ENCODE data around the gene ADORA2A. TPM values are rescaled to one million over a fixed set of nuclear protein-coding genes. Genes with fewer than 3 reads are reported as not detected.
A peak's percentile ranks its signal among the peaks of the same experiment; 100 is the strongest.

Gene ADORA2A
- polyA plus RNA-seq, 1 donor, result 10.9 TPM

GRCh38 chr22:24403346-24403745 lies 24.1 kb upstream of the ADORA2A start:
- peaks cover 10% of the 10 kb centered on the region for H3K4me1 ChIP-seq (ENCODE audit: control insufficient read depth, insufficient read depth, low read length)

GRCh38 chr22:24404561-24405275 lies 22.7 kb upstream of the ADORA2A start:
- peaks cover 10% of the 10 kb centered on the region for H3K4me1 ChIP-seq (ENCODE audit: control insufficient read depth, insufficient read depth, low read length)
- no peak for DNase-seq
- WGBS (ENCODE audit: insufficient coverage, low lambda C conversion rate), result no CpG with 5 or more reads among the region's 9 CpGs
- no peak overlapping the region for H3K27ac ChIP-seq (ENCODE audit: low read length)
- no peaks in the 10 kb centered on the region for H3K9me3 ChIP-seq (ENCODE audit: control insufficient read depth, low read depth, low read length)
- peaks cover 44% of the 10 kb centered on the region for H3K36me3 ChIP-seq (ENCODE audit: control insufficient read depth, insufficient read depth, low read length)
- H3K27me3 ChIP-seq (ENCODE audit: control insufficient read depth, insufficient read depth, low read length), result no peaks in the 10 kb centered on the region
- no peak overlapping the region for H3K4me3 ChIP-seq (ENCODE audit: low read length)

More at GRCh38 chr22:24403346-24403745, 24.1 kb upstream of the ADORA2A start:
- Histone ChIP-seq H3K27me3 (ENCODE audit: control insufficient read depth, insufficient read depth, low read length) (no peaks in the 10 kb centered on the region), H3K4me3 (ENCODE audit: low read length) (no peak overlapping the region), H3K9me3 (ENCODE audit: control insufficient read depth, low read depth, low read length) (no peaks in the 10 kb centered on the region), H3K36me3 (ENCODE audit: control insufficient read depth, insufficient read depth, low read length) (peaks cover 49% of the 10 kb centered on the region), H3K27ac (ENCODE audit: low read length) (no peak overlapping the region)
- WGBS (ENCODE audit: insufficient coverage, low lambda C conversion rate), result no CpG with 5 or more reads among the region's 3 CpGs
- no peak for DNase-seq

GRCh38 chr22:24405631-24406321 lies 21.6 kb upstream of the ADORA2A start:
- H3K9me3 ChIP-seq (ENCODE audit: control insufficient read depth, low read depth, low read length), result no peaks in the 10 kb centered on the region
- H3K36me3 ChIP-seq (ENCODE audit: control insufficient read depth, insufficient read depth, low read length), result peaks cover 48% of the 10 kb centered on the region
- no peaks in the 10 kb centered on the region for H3K27me3 ChIP-seq (ENCODE audit: control insufficient read depth, insufficient read depth, low read length)
- peaks cover 10% of the 10 kb centered on the region for H3K4me1 ChIP-seq (ENCODE audit: control insufficient read depth, insufficient read depth, low read length)
- H3K27ac ChIP-seq (ENCODE audit: low read length), result no peak overlapping the region
- no CpG with 5 or more reads among the region's 12 CpGs for WGBS (ENCODE audit: insufficient coverage, low lambda C conversion rate)
- no peak for DNase-seq
- no peak overlapping the region for H3K4me3 ChIP-seq (ENCODE audit: low read length)

GRCh38 chr22:24406322-24407277 lies 20.8 kb upstream of the ADORA2A start:
- Histone ChIP-seq H3K27ac (ENCODE audit: low read length) (peak overlapping the region; percentile 18), H3K4me1 (ENCODE audit: control insufficient read depth, insufficient read depth, low read length) (peaks cover 10% of the 10 kb centered on the region)
- WGBS (ENCODE audit: insufficient coverage, low lambda C conversion rate), result no CpG with 5 or more reads among the region's 19 CpGs

GRCh38 chr22:24407278-24407665 lies 20.1 kb upstream of the ADORA2A start:
- Histone ChIP-seq H3K27ac (ENCODE audit: low read length) (peak overlapping the region; percentile 18), H3K9me3 (ENCODE audit: control insufficient read depth, low read depth, low read length) (no peaks in the 10 kb centered on the region), H3K4me1 (ENCODE audit: control insufficient read depth, insufficient read depth, low read length) (peaks cover 7% of the 10 kb centered on the region), H3K27me3 (ENCODE audit: control insufficient read depth, insufficient read depth, low read length) (no peaks in the 10 kb centered on the region), H3K4me3 (ENCODE audit: low read length) (no peak overlapping the region), H3K36me3 (ENCODE audit: control insufficient read depth, insufficient read depth, low read length) (peaks cover 54% of the 10 kb centered on the region)
- no CpG with 5 or more reads among the region's 15 CpGs for WGBS (ENCODE audit: insufficient coverage, low lambda C conversion rate)
- DNase-seq, result no peak

More at GRCh38 chr22:24406322-24407277, 20.8 kb upstream of the ADORA2A start:
- H3K9me3 ChIP-seq (ENCODE audit: control insufficient read depth, low read depth, low read length), result no peaks in the 10 kb centered on the region
- H3K27me3 ChIP-seq (ENCODE audit: control insufficient read depth, insufficient read depth, low read length), result no peaks in the 10 kb centered on the region
- no peak overlapping the region for H3K4me3 ChIP-seq (ENCODE audit: low read length)
- H3K36me3 ChIP-seq (ENCODE audit: control insufficient read depth, insufficient read depth, low read length), result peaks cover 50% of the 10 kb centered on the region
- no peak for DNase-seq

- Histone ChIP-seq H3K4me3 (ENCODE audit: low read length) (no peak overlapping the region), H3K27me3 (ENCODE audit: control insufficient read depth, insufficient read depth, low read length) (no peaks in the 10 kb centered on the region), H3K36me3 (ENCODE audit: control insufficient read depth, insufficient read depth, low read length) (peaks cover 60% of the 10 kb centered on the region), H3K4me1 (ENCODE audit: control insufficient read depth, insufficient read depth, low read length) (peaks cover 2% of the 10 kb centered on the region), H3K9me3 (ENCODE audit: control insufficient read depth, low read depth, low read length) (no peaks in the 10 kb centered on the region), H3K27ac (ENCODE audit: low read length) (no peak overlapping the region)
- no peak for DNase-seq
- no CpG with 5 or more reads among the region's 4 CpGs for WGBS (ENCODE audit: insufficient coverage, low lambda C conversion rate)
Measured at GRCh38 chr22:24407884-24408283, 19.5 kb upstream of the ADORA2A start.

- no CpG with 5 or more reads among the region's 7 CpGs for WGBS (ENCODE audit: insufficient coverage, low lambda C conversion rate)
- H3K4me1 ChIP-seq (ENCODE audit: control insufficient read depth, insufficient read depth, low read length), result no peaks in the 10 kb centered on the region
- H3K27me3 ChIP-seq (ENCODE audit: control insufficient read depth, insufficient read depth, low read length), result no peaks in the 10 kb centered on the region
- DNase-seq, result no peak
- H3K4me3 ChIP-seq (ENCODE audit: low read length), result no peak overlapping the region
- no peaks in the 10 kb centered on the region for H3K9me3 ChIP-seq (ENCODE audit: control insufficient read depth, low read depth, low read length)
- H3K27ac ChIP-seq (ENCODE audit: low read length), result no peak overlapping the region
- peaks cover 66% of the 10 kb centered on the region for H3K36me3 ChIP-seq (ENCODE audit: control insufficient read depth, insufficient read depth, low read length)
Measured at GRCh38 chr22:24408630-24409029, 18.8 kb upstream of the ADORA2A start.

GRCh38 chr22:24409707-24410106 lies 17.7 kb upstream of the ADORA2A start:
- peaks cover 69% of the 10 kb centered on the region for H3K36me3 ChIP-seq (ENCODE audit: control insufficient read depth, insufficient read depth, low read length)

GRCh38 chr22:24410110-24410856 lies 17.1 kb upstream of the ADORA2A start:
- Histone ChIP-seq H3K9me3 (ENCODE audit: control insufficient read depth, low read depth, low read length) (no peaks in the 10 kb centered on the region), H3K36me3 (ENCODE audit: control insufficient read depth, insufficient read depth, low read length) (peaks cover 69% of the 10 kb centered on the region), H3K27me3 (ENCODE audit: control insufficient read depth, insufficient read depth, low read length) (no peaks in the 10 kb centered on the region), H3K4me1 (ENCODE audit: control insufficient read depth, insufficient read depth, low read length) (no peaks in the 10 kb centered on the region), H3K4me3 (ENCODE audit: low read length) (no peak overlapping the region), H3K27ac (ENCODE audit: low read length) (no peak overlapping the region)
- no CpG with 5 or more reads among the region's 8 CpGs for WGBS (ENCODE audit: insufficient coverage, low lambda C conversion rate)
- no peak for DNase-seq

More at GRCh38 chr22:24409707-24410106, 17.7 kb upstream of the ADORA2A start:
- Histone ChIP-seq H3K4me3 (ENCODE audit: low read length) (no peak overlapping the region), H3K27me3 (ENCODE audit: control insufficient read depth, insufficient read depth, low read length) (no peaks in the 10 kb centered on the region), H3K27ac (ENCODE audit: low read length) (no peak overlapping the region), H3K4me1 (ENCODE audit: control insufficient read depth, insufficient read depth, low read length) (no peaks in the 10 kb centered on the region), H3K9me3 (ENCODE audit: control insufficient read depth, low read depth, low read length) (no peaks in the 10 kb centered on the region)
- DNase-seq, result no peak
- no CpG with 5 or more reads among the region's 9 CpGs for WGBS (ENCODE audit: insufficient coverage, low lambda C conversion rate)

Data from large intestine (tissue), 3 donors.